ENCODE measurements around the gene RGCC.

DNA sequence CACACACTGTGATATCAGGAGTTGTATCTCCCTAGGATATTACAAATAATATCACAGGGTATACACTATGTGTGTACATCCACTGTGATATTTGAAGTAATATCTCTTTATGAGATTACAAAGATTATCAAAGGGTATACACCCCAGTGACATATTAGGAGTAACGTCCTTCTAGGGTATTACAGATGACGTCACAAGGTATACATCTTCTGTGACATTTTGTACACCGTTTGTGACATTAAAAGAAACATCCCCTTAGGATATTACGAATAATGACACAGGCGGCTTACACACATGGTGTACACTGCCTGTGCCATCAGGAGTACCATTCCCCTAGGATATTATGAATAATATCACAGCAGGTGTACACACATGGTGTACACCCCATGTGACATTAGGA is 13.4 kb upstream of the RGCC start:
- TF ChIP-seq, protein P1, sequence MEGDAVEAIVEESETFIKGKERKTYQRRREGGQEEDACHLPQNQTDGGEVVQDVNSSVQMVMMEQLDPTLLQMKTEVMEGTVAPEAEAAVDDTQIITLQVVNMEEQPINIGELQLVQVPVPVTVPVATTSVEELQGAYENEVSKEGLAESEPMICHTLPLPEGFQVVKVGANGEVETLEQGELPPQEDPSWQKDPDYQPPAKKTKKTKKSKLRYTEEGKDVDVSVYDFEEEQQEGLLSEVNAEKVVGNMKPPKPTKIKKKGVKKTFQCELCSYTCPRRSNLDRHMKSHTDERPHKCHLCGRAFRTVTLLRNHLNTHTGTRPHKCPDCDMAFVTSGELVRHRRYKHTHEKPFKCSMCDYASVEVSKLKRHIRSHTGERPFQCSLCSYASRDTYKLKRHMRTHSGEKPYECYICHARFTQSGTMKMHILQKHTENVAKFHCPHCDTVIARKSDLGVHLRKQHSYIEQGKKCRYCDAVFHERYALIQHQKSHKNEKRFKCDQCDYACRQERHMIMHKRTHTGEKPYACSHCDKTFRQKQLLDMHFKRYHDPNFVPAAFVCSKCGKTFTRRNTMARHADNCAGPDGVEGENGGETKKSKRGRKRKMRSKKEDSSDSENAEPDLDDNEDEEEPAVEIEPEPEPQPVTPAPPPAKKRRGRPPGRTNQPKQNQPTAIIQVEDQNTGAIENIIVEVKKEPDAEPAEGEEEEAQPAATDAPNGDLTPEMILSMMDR (IDR thresholded peaks at IDR 0.05) = no peak
- no peak for TF ChIP-seq POLR2A (IDR thresholded peaks at IDR 0.05)
